Loucy (cell line): ENCODE measurements around the gene PET117.

Experiments
- H2AFZ ChIP-seq: fragments of 200-600 bp; sonication (generic); 2 replicates; pipeline ENCODE4 v1.6.0; 2016; ENCODE audit warnings: antibody characterized with exemption, mild to moderate bottlenecking, low read length, moderate library complexity
- H3F3A ChIP-seq: fragments of 200-600 bp; 2 replicates; pipeline ENCODE4 v1.6.0; 2016; ENCODE audit warnings: antibody characterized with exemption, low read depth, mild to moderate bottlenecking
- H3K27me3 ChIP-seq: fragments of 200-600 bp; sonication (generic); 2 replicates; pipeline ENCODE4 v1.6.1; 2014; ENCODE audit warnings: low read length, mild to moderate bottlenecking; ENCODE audit not compliant: insufficient read depth, poor library complexity, severe bottlenecking
- H3K36me3 ChIP-seq: fragments of 200-600 bp; sonication (generic); 2 replicates; pipeline ENCODE4 v1.6.1; 2016; ENCODE audit warnings: low read length; ENCODE audit not compliant: insufficient read depth
- H3K4me1 ChIP-seq: fragments of 200-600 bp; sonication (generic); 2 replicates; pipeline ENCODE4 v1.5.1; 2014; ENCODE audit warnings: low read length, mild to moderate bottlenecking; ENCODE audit not compliant: insufficient read depth, poor library complexity, severe bottlenecking
- H3K4me2 ChIP-seq: fragments of 200-600 bp; sonication (generic); 2 replicates; pipeline ENCODE4 v1.6.0; 2014; ENCODE audit warnings: antibody characterized with exemption, low read length, low read depth, mild to moderate bottlenecking; ENCODE audit not compliant: poor library complexity, severe bottlenecking
- H3K4me3 ChIP-seq: fragments of 200-600 bp; sonication (generic); 2 replicates; pipeline ENCODE4 v1.5.1; 2014; ENCODE audit warnings: low read length, mild to moderate bottlenecking, mixed read lengths; ENCODE audit not compliant: poor library complexity, severe bottlenecking
- H3K79me2 ChIP-seq: fragments of 200-600 bp; sonication (generic); 2 replicates; pipeline ENCODE4 v1.6.1; 2014; ENCODE audit warnings: low read length; ENCODE audit not compliant: insufficient read depth
- H3K9ac ChIP-seq: fragments of 200-600 bp; sonication (generic); 2 replicates; pipeline ENCODE4 v1.6.0; 2014; ENCODE audit warnings: mild to moderate bottlenecking, low read depth, low read length, moderate library complexity; ENCODE audit not compliant: poor library complexity, severe bottlenecking
- H3K9me2 ChIP-seq: fragments of 200-600 bp; sonication (generic); replicated peaks from 2 replicates; pipeline ENCODE4 v1.6.1; 2016; ENCODE audit warnings: low read depth, low read length, mixed read lengths
- H3K9me3 ChIP-seq: fragments of 200-600 bp; sonication (generic); 2 replicates; pipeline ENCODE4 v1.6.1; 2014; ENCODE audit warnings: mild to moderate bottlenecking, antibody characterized with exemption, low read length, low read depth; ENCODE audit not compliant: insufficient read depth
- H4K20me1 ChIP-seq: fragments of 200-600 bp; sonication (generic); 2 replicates; pipeline ENCODE4 v1.6.0; 2014; ENCODE audit warnings: antibody characterized with exemption, low read length, mild to moderate bottlenecking; ENCODE audit not compliant: insufficient read depth, poor library complexity, severe bottlenecking
- EZH2phosphoT487 ChIP-seq: fragments of 200-600 bp; IDR thresholded peaks from 2 replicates; pipeline ENCODE4 v1.6.1; 2018; ENCODE audit warnings: antibody characterized with exemption, mild to moderate bottlenecking, moderate library complexity, borderline replicate concordance
- TF ChIP-seq, protein P1 (sequence below): fragments of 200-600 bp; sonication (generic); conservative IDR thresholded peaks from 2 replicates; pipeline ENCODE4 v1.5.1; 2014; ENCODE audit warnings: mild to moderate bottlenecking, antibody characterized with exemption, low read length

Gene PET117

DNA sequence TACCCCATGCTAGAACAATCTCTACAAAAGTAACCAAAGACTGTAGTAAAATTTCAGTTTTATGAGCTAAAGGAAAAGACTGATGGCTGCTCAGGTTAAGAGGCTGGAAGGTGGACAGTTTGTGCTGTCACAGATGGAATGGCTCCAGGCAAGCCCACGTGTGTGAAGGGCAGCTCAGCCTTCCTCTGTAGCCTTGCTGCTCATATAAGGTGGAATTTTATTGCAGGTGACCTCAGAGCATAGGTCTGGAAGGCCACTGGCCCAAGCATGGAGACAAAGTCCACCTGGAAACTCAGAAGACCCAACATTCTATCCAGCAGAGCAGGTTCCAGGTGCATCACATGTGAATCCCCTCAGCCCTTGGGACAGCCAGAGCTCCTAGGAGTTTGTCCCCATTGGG lies 53.6 kb downstream of the PET117 start:
- TF ChIP-seq, protein P1, sequence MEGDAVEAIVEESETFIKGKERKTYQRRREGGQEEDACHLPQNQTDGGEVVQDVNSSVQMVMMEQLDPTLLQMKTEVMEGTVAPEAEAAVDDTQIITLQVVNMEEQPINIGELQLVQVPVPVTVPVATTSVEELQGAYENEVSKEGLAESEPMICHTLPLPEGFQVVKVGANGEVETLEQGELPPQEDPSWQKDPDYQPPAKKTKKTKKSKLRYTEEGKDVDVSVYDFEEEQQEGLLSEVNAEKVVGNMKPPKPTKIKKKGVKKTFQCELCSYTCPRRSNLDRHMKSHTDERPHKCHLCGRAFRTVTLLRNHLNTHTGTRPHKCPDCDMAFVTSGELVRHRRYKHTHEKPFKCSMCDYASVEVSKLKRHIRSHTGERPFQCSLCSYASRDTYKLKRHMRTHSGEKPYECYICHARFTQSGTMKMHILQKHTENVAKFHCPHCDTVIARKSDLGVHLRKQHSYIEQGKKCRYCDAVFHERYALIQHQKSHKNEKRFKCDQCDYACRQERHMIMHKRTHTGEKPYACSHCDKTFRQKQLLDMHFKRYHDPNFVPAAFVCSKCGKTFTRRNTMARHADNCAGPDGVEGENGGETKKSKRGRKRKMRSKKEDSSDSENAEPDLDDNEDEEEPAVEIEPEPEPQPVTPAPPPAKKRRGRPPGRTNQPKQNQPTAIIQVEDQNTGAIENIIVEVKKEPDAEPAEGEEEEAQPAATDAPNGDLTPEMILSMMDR, result no peak
- no peak for TF ChIP-seq EZH2phosphoT487
- no peak overlapping the region for H3K9ac ChIP-seq
- H3F3A ChIP-seq, result no peaks in the 10 kb centered on the region
- no peaks in the 10 kb centered on the region for H3K9me2 ChIP-seq
- H3K4me3 ChIP-seq, result no peak overlapping the region
- no peak overlapping the region for H2AFZ ChIP-seq
- no peaks in the 10 kb centered on the region; the same call in 1 of the 2 replicates for H3K36me3 ChIP-seq
- no peak overlapping the region for H3K4me2 ChIP-seq
- H3K79me2 ChIP-seq, result no peaks in the 10 kb centered on the region
- no peaks in the 10 kb centered on the region for H3K9me3 ChIP-seq
- H4K20me1 ChIP-seq, result no peaks in the 10 kb centered on the region
- H3K4me1 ChIP-seq, result peaks cover 11% of the 10 kb centered on the region
- H3K27me3 ChIP-seq, result no peaks in the 10 kb centered on the region
